Measurements from ENCODE around the gene ZDHHC24.
A peak's percentile ranks its signal among the peaks of the same experiment; 100 is the strongest.
"Not testable (repeated sequence)": the region's sequence is repeated elsewhere in the genome, so short reads cannot be mapped to it uniquely, and the experiment has no call there.

The ZDHHC24 gene

GRCh38 chr11:66544952-66545351 lies 896 bp downstream of the ZDHHC24 start:
- DNase-seq (ENCODE audit: low read depth), result not testable (repeated sequence)

DNA sequence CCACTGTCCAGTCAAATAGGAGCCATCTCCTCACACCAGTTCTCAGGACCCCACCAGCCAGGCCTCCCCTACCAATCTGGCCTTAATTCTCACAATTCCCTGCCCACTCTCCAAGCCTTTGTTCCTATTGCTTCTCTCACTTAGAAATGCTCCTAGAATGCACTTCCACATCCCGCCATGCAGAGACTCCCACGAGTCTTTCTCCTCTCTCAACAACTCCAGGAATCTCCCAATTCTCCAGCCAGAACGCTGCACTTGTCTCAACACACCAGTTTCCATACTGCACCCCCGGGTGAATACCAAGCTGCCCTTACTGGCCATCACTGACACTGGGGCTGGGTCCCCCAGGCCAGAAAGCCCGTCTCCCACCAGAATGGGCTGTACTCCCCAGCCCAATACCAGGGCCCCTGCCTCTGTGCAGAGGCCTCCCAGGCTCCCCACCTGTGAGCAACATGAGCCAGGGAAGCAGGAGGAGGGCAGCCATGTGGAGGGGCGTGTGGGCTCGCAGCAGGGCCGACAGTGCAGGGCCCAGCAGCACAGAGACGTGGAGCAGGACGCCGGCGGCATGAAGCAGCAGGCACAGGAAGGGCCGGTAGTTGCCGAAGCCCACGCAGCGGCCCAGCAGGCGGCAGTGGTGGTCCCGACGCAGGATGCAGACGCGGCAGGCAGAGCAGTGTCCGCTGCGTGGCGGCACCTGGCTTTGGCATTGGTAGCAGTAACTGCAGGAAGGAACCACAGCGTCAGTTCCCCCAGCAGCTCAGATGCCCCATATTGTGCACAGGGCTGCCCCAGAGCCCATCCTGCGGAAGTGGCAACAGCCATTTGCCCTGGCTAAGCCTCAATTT lies 2.4 kb downstream of the ZDHHC24 start:
- DNase-seq (ENCODE audit: low read depth), result peak; percentile 35

DNA sequence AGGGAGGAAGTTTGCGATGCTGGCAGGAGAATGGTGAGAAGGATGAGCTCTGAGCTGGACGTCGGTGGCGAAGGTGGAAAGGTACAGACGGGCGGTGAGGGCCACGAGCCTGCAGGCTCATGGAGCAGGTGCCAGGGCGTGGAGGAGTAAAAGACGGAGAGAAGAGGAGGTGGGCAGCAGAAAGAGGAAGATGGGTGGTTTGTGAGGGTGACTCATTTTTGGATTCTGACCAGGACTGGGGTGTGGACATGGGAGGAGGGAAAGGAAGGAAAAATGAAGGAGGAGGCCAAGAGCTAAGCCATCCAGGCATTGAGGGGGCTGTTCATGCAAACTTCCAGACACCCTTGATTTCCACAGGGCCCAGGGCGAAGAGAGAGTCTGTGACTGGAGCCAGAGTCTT lies 3.5 kb downstream of the ZDHHC24 start:
- DNase-seq (ENCODE audit: low read depth), result no peak

DNA sequence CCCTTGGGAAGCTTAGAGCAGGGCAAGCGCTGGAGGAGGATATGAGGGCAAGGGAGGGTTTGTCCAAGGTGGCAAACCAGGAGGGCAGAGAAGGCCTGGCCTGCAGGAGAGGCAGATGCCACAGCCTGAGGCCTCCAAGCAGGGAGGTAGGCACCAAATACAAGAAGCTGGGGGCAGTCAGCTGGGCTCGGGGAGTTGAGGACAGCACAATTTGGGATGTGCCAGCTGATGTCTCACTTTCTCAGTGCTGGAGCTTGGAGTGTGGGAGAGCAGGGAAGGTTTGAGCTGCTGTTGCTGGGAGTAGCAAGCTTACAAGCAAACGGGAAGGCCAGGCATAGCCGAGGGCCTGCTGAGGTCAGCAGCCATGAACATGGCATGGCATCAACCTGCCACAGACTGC lies 4.0 kb downstream of the ZDHHC24 start:
- DNase-seq (ENCODE audit: low read depth), result no peak

DNA sequence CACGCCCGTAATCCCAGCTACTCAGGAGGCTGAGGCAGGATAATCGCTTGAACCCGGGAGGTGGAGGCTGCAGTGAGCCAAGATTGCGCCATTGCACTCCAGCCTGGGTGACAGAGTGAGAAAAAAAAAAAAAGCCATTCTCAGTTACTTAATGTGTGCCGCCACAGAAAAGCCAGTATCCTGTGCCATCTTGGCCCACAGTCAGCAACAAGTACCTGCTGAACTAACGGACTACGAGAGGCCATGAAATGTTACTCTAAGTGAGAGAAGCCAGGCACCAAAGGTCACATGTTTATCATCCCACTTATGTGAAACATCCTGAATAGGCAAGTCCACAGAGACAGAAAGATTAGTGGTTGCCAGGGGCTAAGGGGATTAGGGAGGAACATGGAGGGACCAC lies 5.2 kb downstream of the ZDHHC24 start:
- not testable (repeated sequence) for DNase-seq (ENCODE audit: low read depth)

GRCh38 chr11:66539870-66540213 lies 6.0 kb downstream of the ZDHHC24 start:
- no peak for DNase-seq (ENCODE audit: low read depth)

- DNase-seq (ENCODE audit: low read depth), result no peak
Measured at GRCh38 chr11:66539170-66539869, 6.5 kb downstream of the ZDHHC24 start.

GRCh38 chr11:66532784-66533183 lies 13.1 kb downstream of the ZDHHC24 start:
- no peak for DNase-seq (ENCODE audit: low read depth)

DNA sequence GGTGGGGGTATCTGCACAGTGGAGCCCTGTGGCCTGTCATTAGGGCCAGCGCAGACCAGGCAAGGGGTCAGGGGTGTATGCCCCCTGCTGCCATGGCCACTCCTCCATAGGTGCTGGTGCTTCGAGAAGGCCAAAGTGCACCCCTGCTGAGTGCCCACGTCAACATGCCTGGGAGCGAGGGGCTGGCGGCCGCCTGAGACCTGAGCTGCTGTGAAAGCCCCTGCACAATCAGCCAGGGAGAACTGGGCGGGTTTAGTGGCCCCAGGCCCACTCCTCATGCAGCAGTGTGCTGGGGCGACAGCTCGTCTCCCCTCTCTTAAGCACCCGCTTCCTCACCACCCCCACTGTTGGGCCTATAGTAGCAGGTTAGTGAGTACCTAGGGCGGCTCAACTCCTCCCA lies 14.0 kb downstream of the ZDHHC24 start:
- no peak for DNase-seq (ENCODE audit: low read depth)

DNA sequence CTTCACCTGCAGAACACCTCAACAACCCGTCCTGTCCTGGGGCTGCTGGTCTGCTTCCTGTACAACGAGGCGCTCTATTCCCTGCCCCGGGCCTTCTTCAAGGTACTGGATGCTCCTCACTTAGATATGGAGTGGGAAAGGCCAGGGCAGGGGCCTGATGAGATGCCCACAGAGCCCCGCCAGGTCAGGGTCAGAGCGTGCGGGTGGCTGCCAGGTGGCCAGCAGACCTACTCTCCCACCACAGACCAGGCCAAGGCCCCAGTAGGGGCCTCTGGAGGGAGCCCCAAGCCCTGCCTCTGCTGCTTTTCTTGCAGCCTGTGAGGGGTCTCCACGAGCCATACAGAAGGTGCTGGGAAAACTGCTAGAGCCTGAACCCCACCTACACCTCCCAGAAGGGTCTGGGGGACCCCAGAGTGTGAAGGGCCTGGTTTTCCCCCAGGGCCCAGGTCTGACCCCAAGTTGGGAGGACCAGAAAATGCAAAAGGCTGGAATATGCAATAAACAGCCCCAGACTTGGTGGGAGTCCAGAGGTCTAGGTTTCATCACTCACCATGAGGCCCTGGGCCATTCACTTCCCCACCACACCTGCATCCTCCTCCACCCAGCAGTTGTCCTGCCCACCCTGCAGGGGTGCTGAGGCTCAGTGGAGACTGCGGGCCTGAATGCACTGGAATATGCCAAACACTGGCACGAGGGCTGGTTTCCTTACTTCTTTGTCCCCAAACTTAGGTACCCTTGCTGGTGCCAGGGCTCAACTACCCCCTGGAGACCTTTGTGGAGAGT lies 14.7 kb downstream of the ZDHHC24 start:
- no peak for DNase-seq (ENCODE audit: low read depth)

GRCh38 chr11:66529655-66530054 lies 16.2 kb downstream of the ZDHHC24 start:
- no peak for DNase-seq (ENCODE audit: low read depth)

- no peak for DNase-seq (ENCODE audit: low read depth)
Measured at GRCh38 chr11:66529069-66529468, 16.8 kb downstream of the ZDHHC24 start.

DNA sequence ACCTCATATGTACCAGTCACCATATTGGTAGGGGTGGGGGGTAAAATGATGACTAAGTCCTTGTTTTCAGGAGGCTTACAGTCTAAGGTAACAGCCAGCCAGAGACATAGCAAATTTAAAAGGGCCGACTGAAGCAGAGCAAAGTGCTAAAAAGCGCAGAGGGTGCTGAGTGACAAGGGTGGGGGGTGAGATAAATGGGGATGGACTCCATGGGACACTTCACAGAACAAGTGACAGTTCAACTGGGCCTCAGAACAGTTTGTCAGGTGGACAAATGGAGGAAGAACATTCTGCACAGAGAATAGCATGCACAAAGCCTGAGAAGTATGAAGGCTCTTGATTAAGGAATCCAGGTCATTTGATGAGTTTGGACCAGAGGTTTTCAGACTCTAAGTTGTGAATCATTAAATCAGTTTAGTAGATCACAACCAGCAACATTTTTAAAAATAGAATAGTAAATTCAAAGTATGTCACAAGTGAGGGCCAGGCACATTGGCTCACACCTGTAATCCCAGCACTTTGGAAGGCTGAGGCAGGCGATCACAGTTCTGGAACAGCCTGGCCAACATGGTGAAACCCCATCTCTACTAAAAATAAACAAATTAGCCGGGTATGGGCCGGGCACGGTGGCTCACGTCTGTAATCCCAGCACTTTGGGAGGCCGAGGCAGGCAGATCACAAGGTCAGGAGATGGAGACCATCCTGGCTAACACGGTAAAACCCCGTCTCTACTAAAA lies 21.4 kb downstream of the ZDHHC24 start:
- no peak for DNase-seq (ENCODE audit: low read depth)

GRCh38 chr11:66523611-66524010 lies 22.2 kb downstream of the ZDHHC24 start:
- no peak for DNase-seq (ENCODE audit: low read depth)

GRCh38 chr11:66510990-66511339 lies 34.9 kb downstream of the ZDHHC24 start:
- DNase-seq (ENCODE audit: low read depth), result no peak

- peak; percentile 71 for DNase-seq (ENCODE audit: low read depth)
Measured at GRCh38 chr11:66510271-66510989, 35.4 kb downstream of the ZDHHC24 start, which contains the start of gene BBS1. TSS of gene BBS1 (plus strand) at chr11:66510635. CDS start at chr11:66510660, 25 bp downstream.

DNA sequence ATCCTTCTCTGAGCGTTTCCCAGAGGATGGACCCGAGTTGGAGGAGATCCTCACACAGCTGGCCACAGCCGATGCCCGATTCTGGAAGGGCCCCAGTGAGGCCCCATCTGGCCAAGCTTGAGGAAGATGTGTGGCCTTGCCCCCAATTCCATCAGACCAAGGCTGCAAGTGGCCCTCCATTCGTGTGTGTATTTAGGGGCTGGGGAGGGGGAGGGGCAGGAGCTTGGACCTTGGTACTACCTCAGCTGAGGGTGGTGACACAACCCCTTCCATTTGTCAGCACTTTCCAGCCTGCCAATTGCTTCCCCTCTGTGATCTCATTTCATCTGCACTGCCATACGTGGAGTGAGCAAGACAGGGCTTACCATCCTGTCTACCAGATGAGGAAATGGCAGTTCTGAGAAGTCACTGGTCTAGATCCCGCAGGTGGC lies 36.7 kb downstream of the ZDHHC24 start:
- DNase-seq (ENCODE audit: low read depth), result no peak

DNA sequence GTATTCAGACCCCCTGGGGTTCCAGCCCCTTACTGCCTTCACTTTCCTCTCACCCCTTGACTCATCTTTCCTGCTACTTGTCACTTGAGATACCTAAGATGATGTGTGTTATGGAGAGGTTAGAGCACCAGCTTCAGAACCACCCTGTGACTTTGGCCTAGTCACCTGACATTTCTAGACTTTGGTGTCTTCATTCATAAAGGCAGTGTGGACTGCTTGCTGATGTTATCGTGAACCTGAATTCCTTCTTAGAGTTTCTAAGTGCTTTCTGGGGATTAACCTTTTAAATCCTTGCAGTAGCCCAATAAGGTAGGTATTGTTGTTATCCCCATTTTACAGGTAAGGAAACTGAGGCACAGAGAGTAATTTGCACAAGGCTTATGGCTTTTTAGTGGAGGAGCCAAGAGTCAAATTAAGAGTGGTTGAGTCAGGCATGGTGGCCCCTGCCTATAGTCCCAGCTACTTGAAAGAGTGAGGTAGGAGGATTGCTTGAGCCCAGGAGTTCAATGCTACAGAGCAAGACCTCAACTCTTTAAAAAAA lies 40.5 kb downstream of the ZDHHC24 start:
- DNase-seq (ENCODE audit: low read depth), result no peak

DNA sequence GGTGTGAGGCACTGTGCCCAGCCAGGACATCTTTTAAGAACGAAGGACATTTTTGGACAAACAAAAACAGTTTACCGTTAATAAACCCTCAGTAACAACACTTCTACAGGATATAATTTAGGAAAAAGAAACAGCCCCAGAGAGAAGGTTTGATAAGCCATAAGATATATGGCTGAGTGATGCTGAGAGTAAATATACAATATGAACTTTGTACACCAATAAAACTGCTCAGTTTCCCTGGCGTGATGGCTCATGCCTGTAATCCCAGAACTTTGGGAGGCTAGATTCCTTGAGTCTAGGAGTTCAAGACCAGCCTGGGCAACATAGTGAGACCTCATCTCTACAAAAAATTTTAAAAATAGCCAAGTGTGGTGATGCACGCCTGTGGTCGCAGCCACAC lies 47.3 kb downstream of the ZDHHC24 start:
- no peak for DNase-seq (ENCODE audit: low read depth)

DNA sequence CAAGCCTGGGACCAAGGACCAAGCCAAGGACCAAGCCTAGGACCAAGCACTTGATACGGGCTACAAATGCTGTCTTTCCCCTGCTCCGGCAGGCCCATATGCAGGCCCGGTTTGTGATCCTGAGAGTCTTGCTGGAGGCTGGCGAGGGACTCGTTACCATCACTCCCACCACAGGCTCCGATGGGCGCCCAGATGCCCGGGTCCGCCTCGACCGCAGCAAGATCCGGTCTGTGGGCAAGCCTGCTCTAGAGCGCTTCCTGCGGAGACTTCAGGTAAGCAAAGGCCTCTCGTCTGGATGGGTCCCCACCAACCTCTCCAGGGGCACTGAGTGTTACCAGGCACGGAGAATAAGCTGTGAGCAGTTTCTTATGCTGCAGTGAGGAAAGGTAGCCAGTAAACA lies 48.6 kb downstream of the ZDHHC24 start:
- no peak for DNase-seq (ENCODE audit: low read depth)

DNA sequence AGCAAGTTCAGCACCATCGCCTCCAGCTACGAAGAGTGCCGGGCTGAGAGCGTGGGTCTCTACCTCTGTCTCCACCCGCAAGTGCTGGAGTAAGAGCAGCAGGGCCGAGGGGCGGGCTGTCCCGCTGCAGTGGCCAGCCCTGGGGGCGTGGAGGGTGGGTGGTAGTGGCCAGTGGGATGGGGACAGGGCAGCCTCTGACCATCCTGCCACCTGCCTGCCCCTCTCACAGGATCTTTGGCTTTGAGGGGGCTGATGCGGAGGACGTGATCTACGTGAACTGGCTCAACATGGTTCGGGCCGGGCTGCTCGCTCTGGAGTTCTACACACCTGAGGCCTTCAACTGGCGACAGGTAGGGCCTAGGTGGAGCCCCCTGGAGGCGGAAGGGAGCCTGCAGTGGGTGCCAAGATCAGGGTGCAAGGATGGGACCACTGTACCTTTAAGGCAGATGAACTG lies 50.4 kb downstream of the ZDHHC24 start:
- DNase-seq (ENCODE audit: low read depth), result no peak
